Brain microvascular endothelial cell (primary cell): ENCODE data around the gene WDR47.

ENCODE experiments used
- DNase-seq: peaks from one replicate; pipeline ENCODE4 v3.0.0-alpha.2; 2020
- H3K27ac ChIP-seq: fragments of 250-450 bp; sonication (Bioruptor Pico); 2 replicates; pipeline ENCODE4 v1.5.1; 2020; ENCODE audit warnings: mild to moderate bottlenecking, moderate library complexity
- H3K27me3 ChIP-seq: fragments of 250-450 bp; sonication (Bioruptor Pico); replicated peaks from 2 replicates; pipeline ENCODE4 v1.5.1; 2020; ENCODE audit warnings: mild to moderate bottlenecking
- H3K36me3 ChIP-seq: fragments of 250-450 bp; sonication (Bioruptor Pico); replicated peaks from 2 replicates; pipeline ENCODE4 v1.5.1; 2020; ENCODE audit warnings: mild to moderate bottlenecking
- H3K4me3 ChIP-seq: 2 replicates; pipeline ENCODE4 v1.5.1; 2011; ENCODE audit warnings: low read depth, mild to moderate bottlenecking, control low read depth, low read length, moderate library complexity
- in situ Hi-C: cut with HindIII; loops from 2 replicates; pipeline ENCODE4 v1.10.0; 2017; ENCODE audit warnings: low sequenced_read_pairs, low pct_ligation_motif_present
- TF ChIP-seq, protein P1 (sequence below): IDR thresholded peaks from 2 replicates; pipeline ENCODE4 v1.5.1; 2011; ENCODE audit warnings: low read depth, mild to moderate bottlenecking, moderate library complexity, low read length, control low read depth, inconsistent platforms; ENCODE audit errors: missing control alignments

The WDR47 gene

DNA sequence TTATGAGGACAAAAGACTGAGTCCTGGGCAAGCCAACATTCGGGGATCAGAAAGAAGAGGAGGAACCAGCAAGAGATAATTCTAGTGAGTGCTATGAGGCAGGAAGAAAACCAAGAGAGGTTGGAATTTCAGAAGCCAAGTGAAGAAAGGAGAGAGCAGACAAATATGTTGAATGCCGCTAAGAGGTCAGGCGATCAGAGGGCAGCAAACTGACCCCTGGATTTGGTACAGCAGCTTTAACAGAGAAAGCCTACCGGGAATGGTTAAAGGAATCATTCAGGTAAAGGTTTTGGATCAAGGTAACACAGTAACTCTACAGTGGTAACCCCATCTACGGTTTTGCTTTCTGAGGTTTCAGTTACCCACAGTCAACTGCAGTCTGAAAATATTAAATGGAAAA, 84.0 kb downstream of the WDR47 start:
- no peak overlapping the region for H3K4me3 ChIP-seq
- in situ Hi-C loops: no loop called here
- H3K27ac ChIP-seq: no peak overlapping the region
- H3K27me3 ChIP-seq: no peaks in the 10 kb centered on the region
- H3K36me3 ChIP-seq: peaks cover 7% of the 10 kb centered on the region
- TF ChIP-seq, protein P1, sequence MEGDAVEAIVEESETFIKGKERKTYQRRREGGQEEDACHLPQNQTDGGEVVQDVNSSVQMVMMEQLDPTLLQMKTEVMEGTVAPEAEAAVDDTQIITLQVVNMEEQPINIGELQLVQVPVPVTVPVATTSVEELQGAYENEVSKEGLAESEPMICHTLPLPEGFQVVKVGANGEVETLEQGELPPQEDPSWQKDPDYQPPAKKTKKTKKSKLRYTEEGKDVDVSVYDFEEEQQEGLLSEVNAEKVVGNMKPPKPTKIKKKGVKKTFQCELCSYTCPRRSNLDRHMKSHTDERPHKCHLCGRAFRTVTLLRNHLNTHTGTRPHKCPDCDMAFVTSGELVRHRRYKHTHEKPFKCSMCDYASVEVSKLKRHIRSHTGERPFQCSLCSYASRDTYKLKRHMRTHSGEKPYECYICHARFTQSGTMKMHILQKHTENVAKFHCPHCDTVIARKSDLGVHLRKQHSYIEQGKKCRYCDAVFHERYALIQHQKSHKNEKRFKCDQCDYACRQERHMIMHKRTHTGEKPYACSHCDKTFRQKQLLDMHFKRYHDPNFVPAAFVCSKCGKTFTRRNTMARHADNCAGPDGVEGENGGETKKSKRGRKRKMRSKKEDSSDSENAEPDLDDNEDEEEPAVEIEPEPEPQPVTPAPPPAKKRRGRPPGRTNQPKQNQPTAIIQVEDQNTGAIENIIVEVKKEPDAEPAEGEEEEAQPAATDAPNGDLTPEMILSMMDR: no peak
- DNase-seq: no peak

DNA sequence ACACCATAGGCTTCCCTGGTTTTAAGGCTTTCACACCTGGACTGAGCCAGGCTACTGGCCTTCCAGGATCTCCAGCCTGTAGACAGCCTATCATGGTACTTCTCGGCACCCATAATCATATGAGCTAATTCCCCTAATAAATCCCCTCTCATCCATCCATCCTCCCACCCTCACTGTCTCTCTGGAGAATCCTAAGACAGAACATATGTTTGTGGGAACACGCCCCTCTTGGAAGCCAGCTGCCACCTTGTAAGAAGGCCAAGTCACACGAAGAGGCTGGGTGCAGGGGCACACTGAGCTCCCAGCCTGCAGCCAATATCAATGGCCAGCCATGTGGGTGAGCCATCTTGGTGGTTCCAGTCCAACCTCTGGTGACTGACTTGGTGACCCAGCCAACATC, 86.0 kb downstream of the WDR47 start:
- no peak for DNase-seq
- Histone ChIP-seq H3K27me3 (no peaks in the 10 kb centered on the region), H3K36me3 (peaks cover 7% of the 10 kb centered on the region), H3K27ac (no peak overlapping the region), H3K4me3 (no peak overlapping the region)
- TF ChIP-seq, protein P1: no peak
- in situ Hi-C loops: no loop called here

GRCh38 chr1:108955111-108955510, 86.8 kb downstream of the WDR47 start:
- Histone ChIP-seq H3K27me3 (no peaks in the 10 kb centered on the region), H3K27ac (no peak overlapping the region), H3K36me3 (peaks cover 7% of the 10 kb centered on the region), H3K4me3 (no peak overlapping the region)
- no peak for DNase-seq
- in situ Hi-C loops: no loop called here
- TF ChIP-seq, protein P1: no peak

- Histone ChIP-seq H3K27ac (no peak overlapping the region), H3K4me3 (no peak overlapping the region), H3K36me3 (peaks cover 7% of the 10 kb centered on the region), H3K27me3 (no peaks in the 10 kb centered on the region)
- in situ Hi-C loops: no loop called here
- TF ChIP-seq, protein P1: no peak
- no peak for DNase-seq
Measured at GRCh38 chr1:108953452-108953851, 88.5 kb downstream of the WDR47 start.

GRCh38 chr1:108951242-108951641, 90.7 kb downstream of the WDR47 start:
- no peak for DNase-seq
- Histone ChIP-seq H3K27me3 (no peaks in the 10 kb centered on the region), H3K27ac (no peak overlapping the region), H3K36me3 (peaks cover 10% of the 10 kb centered on the region), H3K4me3 (no peak overlapping the region)
- TF ChIP-seq, protein P1: no peak
- in situ Hi-C loops: no loop called here

DNA sequence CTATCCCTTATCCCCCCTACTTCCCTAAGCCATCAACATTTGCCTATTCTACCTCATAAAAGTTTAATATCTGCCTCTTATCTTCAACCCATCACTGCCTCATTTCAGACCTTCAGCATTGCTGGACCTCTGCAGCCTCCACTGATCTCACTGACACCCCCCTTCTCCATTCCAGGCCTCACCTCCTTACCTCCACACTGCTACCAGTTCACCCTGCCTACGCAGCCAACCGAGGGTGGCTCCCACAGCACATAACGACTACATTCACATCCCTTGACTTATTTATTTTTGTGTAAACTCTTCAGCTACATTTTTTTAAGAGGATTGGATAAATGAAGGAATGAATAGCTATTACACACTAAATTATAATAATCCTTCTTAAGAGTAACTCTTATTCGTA, 92.9 kb downstream of the WDR47 start:
- Histone ChIP-seq H3K4me3 (no peak overlapping the region), H3K27me3 (no peaks in the 10 kb centered on the region), H3K27ac (no peak overlapping the region), H3K36me3 (peaks cover 2% of the 10 kb centered on the region)
- TF ChIP-seq, protein P1: no peak
- in situ Hi-C loops: no loop called here
- DNase-seq: no peak
